IPS-15b (cell line): ENCODE data around the gene OTX2.

ENCODE experiments used
- H3K27me3 ChIP-seq: one replicate; pipeline ENCODE4 v1.6.1; 2013; ENCODE audit warnings: low read length; ENCODE audit not compliant: control insufficient read depth, insufficient read depth
- H3K36me3 ChIP-seq: one replicate; pipeline ENCODE4 v1.6.1; 2013; ENCODE audit warnings: low read length; ENCODE audit not compliant: control insufficient read depth, insufficient read depth
- H3K4me1 ChIP-seq: one replicate; pipeline ENCODE4 v1.6.1; 2013; ENCODE audit warnings: mild to moderate bottlenecking, low read length; ENCODE audit not compliant: control insufficient read depth, insufficient read depth
- H3K4me3 ChIP-seq: one replicate; pipeline ENCODE4 v1.5.1; 2013; ENCODE audit warnings: low read depth, low read length
- H3K9ac ChIP-seq: one replicate; pipeline ENCODE4 v1.6.1; 2013; ENCODE audit warnings: low read depth, mild to moderate bottlenecking, low read length
- H3K9me3 ChIP-seq: one replicate; pipeline ENCODE4 v1.6.1; 2013; ENCODE audit warnings: mild to moderate bottlenecking, low read length; ENCODE audit not compliant: control insufficient read depth, insufficient read depth

The OTX2 gene

DNA sequence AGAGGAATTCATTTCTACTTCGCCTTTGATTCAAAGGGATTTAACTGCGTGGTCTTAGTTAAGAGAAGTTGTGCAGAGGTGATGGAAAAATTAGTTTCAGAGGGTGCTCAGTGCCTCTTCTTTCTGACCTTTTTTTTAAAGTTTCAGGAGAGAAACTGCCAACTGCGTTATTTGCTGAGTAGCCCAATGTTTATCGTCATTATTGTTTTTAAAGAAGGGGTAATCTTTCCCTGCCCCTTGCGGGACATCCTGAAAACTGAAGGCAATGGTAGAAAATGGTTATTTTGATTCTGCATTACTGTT is 11.0 kb downstream of the OTX2 start:
- Histone ChIP-seq H3K9ac (no peak overlapping the region), H3K27me3 (peaks cover 70% of the 10 kb centered on the region), H3K4me1 (peaks cover 33% of the 10 kb centered on the region), H3K36me3 (peaks cover 8% of the 10 kb centered on the region), H3K4me3 (peak overlapping the region; percentile 24), H3K9me3 (no peaks in the 10 kb centered on the region)

DNA sequence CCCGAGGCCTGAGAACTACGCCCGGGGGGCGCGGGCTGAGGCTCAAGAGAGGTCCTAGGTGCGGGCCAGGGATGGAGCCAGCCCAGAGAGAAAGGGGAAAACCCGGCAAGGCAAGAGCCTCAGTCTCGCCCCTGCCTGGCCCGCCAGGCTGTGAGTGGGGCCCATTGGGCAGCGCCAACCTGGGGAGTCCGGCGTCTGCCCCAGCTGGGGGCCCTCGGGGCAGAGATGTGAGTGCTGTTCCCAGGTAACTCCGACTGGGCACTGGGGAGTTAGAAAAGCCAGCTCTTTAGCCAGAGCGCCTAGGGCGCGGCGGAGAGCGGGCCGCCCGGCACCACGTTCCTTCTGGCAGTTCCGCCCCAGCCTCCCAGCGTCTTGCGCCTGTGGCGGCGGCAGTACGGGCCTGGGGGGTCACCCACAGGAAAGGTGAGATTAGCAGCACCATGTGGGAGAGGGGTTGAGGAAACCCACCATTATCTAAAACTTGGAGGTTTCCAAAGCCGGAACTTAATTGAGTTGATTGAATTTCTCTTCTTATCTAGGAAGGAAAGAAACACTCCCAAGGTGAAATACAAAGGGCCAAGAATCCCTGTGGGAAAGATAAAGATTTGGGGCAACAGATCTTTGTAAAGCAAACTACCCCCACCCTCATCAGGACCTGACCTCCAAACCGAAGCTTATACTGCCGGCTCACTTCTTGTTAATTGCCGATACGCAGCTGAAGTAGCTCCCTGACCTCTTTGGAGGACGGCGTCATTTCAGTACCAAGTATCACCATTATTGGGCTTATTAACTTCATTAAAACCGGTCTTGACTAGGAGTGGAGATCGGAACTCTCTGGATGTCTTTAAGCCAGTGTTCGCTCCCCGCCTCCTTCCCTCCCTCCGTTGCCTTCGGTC is 11.6 kb downstream of the OTX2 start:
- Histone ChIP-seq H3K4me1 (peaks cover 33% of the 10 kb centered on the region), H3K36me3 (peaks cover 8% of the 10 kb centered on the region), H3K9ac (peak overlapping the region; percentile 4), H3K27me3 (peaks cover 71% of the 10 kb centered on the region), H3K9me3 (no peaks in the 10 kb centered on the region), H3K4me3 (peak overlapping the region; percentile 24)

GRCh38 chr14:56797569-56798446 is 12.5 kb downstream of the OTX2 start:
- peaks cover 26% of the 10 kb centered on the region for H3K4me1 ChIP-seq
- H3K4me3 ChIP-seq: peak overlapping the region; percentile 24
- H3K27me3 ChIP-seq: peaks cover 71% of the 10 kb centered on the region
- H3K36me3 ChIP-seq: peaks cover 8% of the 10 kb centered on the region
- H3K9ac ChIP-seq: peak overlapping the region; percentile 4
- H3K9me3 ChIP-seq: no peaks in the 10 kb centered on the region

DNA sequence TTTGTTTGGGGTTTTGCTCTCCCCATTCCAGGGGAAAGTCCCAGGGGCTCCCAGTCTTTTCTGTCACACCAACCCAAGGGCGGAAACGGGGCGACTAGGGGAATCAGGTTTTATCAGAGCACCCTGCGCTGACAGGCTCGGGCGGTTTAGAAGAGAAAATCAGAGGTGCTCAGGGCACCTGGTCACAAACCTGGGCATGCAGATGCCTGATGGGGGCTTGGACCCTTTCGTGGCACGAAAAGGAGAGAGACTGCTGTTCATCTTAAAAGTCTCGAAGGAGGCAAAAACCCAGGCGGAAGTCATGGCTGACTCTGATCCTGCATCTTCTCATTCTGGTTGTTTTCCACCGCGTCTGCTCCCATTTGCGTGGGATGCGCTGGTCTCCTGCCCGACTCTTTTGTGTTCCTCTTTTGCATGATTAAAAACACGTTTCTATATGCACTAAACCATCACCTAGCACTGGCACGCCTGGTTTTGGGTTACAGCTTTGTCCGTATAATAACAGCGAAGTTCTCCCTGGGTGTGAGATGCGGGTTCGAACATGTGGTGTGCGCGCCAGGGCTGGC is 13.2 kb downstream of the OTX2 start:
- H3K36me3 ChIP-seq: peaks cover 3% of the 10 kb centered on the region

DNA sequence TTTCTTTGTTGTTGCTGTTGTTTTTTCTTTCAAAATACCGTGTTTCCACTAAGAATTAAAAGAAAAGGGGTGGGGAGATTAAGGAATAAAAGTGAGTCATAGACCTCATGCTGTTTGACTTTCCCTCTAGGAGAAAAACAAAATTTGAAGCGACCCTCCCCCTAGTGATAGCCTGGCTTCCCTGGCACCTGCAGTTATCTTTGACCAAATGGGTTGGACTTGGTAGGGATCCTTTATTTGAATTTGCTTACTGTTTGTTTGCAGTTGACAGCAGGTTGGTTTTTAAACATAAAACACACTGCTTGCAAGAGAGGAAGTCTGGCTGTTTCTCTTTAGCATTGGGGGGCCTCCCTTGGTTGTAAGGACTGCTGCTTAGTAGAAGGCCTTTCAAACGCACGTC is 14.0 kb downstream of the OTX2 start:
- peaks cover 2% of the 10 kb centered on the region for H3K36me3 ChIP-seq
- H3K9me3 ChIP-seq: no peaks in the 10 kb centered on the region
- H3K4me1 ChIP-seq: peaks cover 24% of the 10 kb centered on the region
- H3K4me3 ChIP-seq: peak overlapping the region; percentile 24
- peaks cover 61% of the 10 kb centered on the region for H3K27me3 ChIP-seq
- no peak overlapping the region for H3K9ac ChIP-seq

More for the DNA sequence above, 13.2 kb downstream of the OTX2 start:
- H3K4me1 ChIP-seq: peaks cover 24% of the 10 kb centered on the region
- H3K27me3 ChIP-seq: peaks cover 66% of the 10 kb centered on the region
- no peaks in the 10 kb centered on the region for H3K9me3 ChIP-seq
- no peak overlapping the region for H3K9ac ChIP-seq
- peak overlapping the region; percentile 24 for H3K4me3 ChIP-seq

- peaks cover 52% of the 10 kb centered on the region for H3K27me3 ChIP-seq
Measured at GRCh38 chr14:56795284-56795622, 15.0 kb downstream of the OTX2 start.

GRCh38 chr14:56794557-56795283 is 15.6 kb downstream of the OTX2 start:
- Histone ChIP-seq H3K36me3 (no peaks in the 10 kb centered on the region), H3K4me3 (peak overlapping the region; percentile 53), H3K27me3 (peaks cover 47% of the 10 kb centered on the region), H3K4me1 (peaks cover 21% of the 10 kb centered on the region), H3K9ac (peak overlapping the region; percentile 51), H3K9me3 (no peaks in the 10 kb centered on the region)

More at GRCh38 chr14:56795284-56795622, 15.0 kb downstream of the OTX2 start:
- Histone ChIP-seq H3K9ac (no peak overlapping the region), H3K4me1 (peaks cover 24% of the 10 kb centered on the region), H3K9me3 (no peaks in the 10 kb centered on the region), H3K4me3 (peak overlapping the region; percentile 53), H3K36me3 (no peaks in the 10 kb centered on the region)

- H3K36me3 ChIP-seq: no peaks in the 10 kb centered on the region
Measured at GRCh38 chr14:56794088-56794556, 16.2 kb downstream of the OTX2 start.

GRCh38 chr14:56789955-56790354 is 20.3 kb downstream of the OTX2 start:
- Histone ChIP-seq H3K9me3 (no peaks in the 10 kb centered on the region), H3K9ac (no peak overlapping the region), H3K27me3 (peaks cover 26% of the 10 kb centered on the region), H3K36me3 (no peaks in the 10 kb centered on the region), H3K4me3 (no peak overlapping the region), H3K4me1 (no peaks in the 10 kb centered on the region)

More at GRCh38 chr14:56794088-56794556, 16.2 kb downstream of the OTX2 start:
- Histone ChIP-seq H3K9me3 (no peaks in the 10 kb centered on the region), H3K4me1 (peaks cover 16% of the 10 kb centered on the region), H3K27me3 (peaks cover 43% of the 10 kb centered on the region), H3K9ac (peak overlapping the region; percentile 51), H3K4me3 (peak overlapping the region; percentile 53)

DNA sequence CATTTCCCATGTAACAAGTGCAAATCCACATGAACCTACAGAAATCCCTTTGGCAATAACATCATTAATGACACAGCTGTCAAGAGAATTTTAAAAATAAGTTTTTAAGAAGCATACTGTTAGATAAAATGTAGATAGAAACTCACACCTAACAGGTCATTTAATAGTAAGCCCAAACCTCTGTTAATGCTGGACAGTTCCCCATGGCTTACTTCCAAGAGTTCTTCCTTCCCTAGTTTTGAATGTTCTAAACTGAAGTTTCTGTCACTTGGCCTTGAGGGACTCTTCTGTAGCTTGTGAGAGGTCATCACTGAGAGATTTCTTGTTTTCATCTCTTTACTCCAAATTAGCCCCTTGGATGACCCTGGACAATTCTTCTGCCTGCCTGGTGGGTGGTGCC is 22.7 kb downstream of the OTX2 start:
- Histone ChIP-seq H3K4me1 (no peaks in the 10 kb centered on the region), H3K27me3 (peaks cover 7% of the 10 kb centered on the region), H3K9me3 (no peaks in the 10 kb centered on the region), H3K36me3 (no peaks in the 10 kb centered on the region), H3K9ac (no peak overlapping the region), H3K4me3 (no peak overlapping the region)

GRCh38 chr14:56782711-56783110 is 27.6 kb downstream of the OTX2 start:
- H3K4me3 ChIP-seq: no peak overlapping the region
- no peak overlapping the region for H3K9ac ChIP-seq
- peaks cover 4% of the 10 kb centered on the region for H3K27me3 ChIP-seq

More at GRCh38 chr14:56782711-56783110, 27.6 kb downstream of the OTX2 start:
- Histone ChIP-seq H3K4me1 (no peaks in the 10 kb centered on the region), H3K36me3 (no peaks in the 10 kb centered on the region), H3K9me3 (no peaks in the 10 kb centered on the region)
